Kidney glomerular epithelial cell (primary cell): ENCODE measurements around the gene MAGEB4.
A peak's percentile ranks its signal among the peaks of the same experiment; 100 is the strongest.

ENCODE experiments used
- DNase-seq: peaks from one replicate; lab custom pipeline; 2025; lab: John Stamatoyannopoulos, UW

MAGEB4 gene

DNA sequence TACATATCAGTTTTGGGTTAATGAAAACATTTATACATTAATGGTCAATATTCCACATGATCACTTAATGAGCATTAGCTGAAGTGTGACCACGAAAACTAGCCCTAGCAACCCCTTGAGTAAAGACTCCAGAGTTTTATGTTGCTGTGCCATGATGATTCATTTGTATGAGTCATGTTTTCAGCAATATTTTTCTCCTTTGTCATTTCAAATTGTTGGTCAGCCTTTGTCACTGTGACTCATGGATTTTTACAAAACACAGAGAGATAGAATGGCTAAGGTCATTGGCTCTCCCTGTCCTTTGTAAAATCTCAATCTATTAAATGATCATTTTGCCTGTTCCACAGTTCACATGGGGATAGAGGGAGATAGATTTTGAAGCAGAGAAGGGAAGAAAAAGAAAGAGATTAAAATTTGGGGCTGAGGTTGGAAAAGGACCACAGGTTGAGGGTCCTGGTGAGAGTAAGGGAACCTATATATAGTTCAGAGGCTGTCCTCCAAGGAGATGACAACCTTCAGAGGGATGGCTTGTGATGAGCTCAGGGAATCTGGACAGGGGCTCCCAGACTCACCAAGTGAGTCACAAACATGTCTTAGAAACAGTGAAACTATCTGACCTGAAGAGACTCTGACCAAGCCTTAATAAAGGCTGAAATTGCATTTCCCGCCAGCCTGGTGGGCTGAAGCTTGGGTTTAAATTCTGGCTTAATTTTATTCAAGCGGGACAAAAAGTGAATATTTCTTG lies 41.8 kb downstream of the MAGEB4 start:
- peak; percentile 84 for DNase-seq
